Adrenal gland (tissue), 12 donors: ENCODE results near the gene CDH4. TPM values are rescaled to one million over a fixed set of nuclear protein-coding genes. Genes with fewer than 3 reads are reported as not detected.

Experiments
- DNase-seq, 7 donors: peaks; one replicate each; pipeline ENCODE4 v3.0.0-alpha.2; 2019 to 2020
- H3K27ac ChIP-seq, 5 donors: fragments of 200-600 bp; sonication (generic) in 4 of 5; 1 replicate in 3 of 5; 2 replicates in 2 of 5; pipeline versions ENCODE4 v1.5.1 to v1.8.0; 2016 to 2020; ENCODE audit warnings: mild to moderate bottlenecking in 1 of 5
- H3K27me3 ChIP-seq: fragments of 200-600 bp; 2 replicates; pipeline ENCODE4 v1.8.0; 2021
- H3K36me3 ChIP-seq, 2 donors: fragments of 200-600 bp; replicated peaks in 1 of 2; 1 replicate in 1 of 2; 2 replicates in 1 of 2; pipeline versions ENCODE4 v1.5.1 to v1.8.0; 2018 to 2022
- H3K4me1 ChIP-seq, 2 donors: fragments of 200-600 bp; replicated peaks in 1 of 2; 1 replicate in 1 of 2; 2 replicates in 1 of 2; pipeline versions ENCODE4 v1.5.1 to v1.8.0; 2018 to 2021
- H3K4me3 ChIP-seq, 4 donors: fragments of 200-600 bp; sonication (generic) in 3 of 4; one replicate each; pipeline ENCODE4 v1.5.1; 2016 to 2018
- H3K9me3 ChIP-seq, 3 donors: fragments of 200-600 bp; sonication (generic) in 1 of 3; replicated peaks in 1 of 3; 1 replicate in 2 of 3; 2 replicates in 1 of 3; pipeline versions ENCODE4 v1.5.1 to v1.8.0; 2016 to 2021
- POLR2A ChIP-seq, 2 donors: fragments of 450-650 bp; IDR thresholded peaks; one replicate each; pipeline ENCODE4 v1.6.1; 2017; ENCODE audit warnings: antibody characterized with exemption in 2 of 2, mild to moderate bottlenecking in 2 of 2, moderate library complexity in 1 of 2
- WGBS, 4 donors: extraction: QIAGEN DNeasy Blood & Tissue Kit in 2 of 4; methylation state at CpG; one replicate each; pipeline versions ENCODE4 v1.1.5 to v1.1.7; 2013 to 2017; 5-methylcytosine and 5-hydroxymethylcytosine counted together
- intact Hi-C, 2 donors: fragments of 100-400 bp; cut with DNase I; formaldehyde crosslinking; loops; one replicate each; pipeline versions ENCODE4 v1.14.1 to v1.15.0; 2022 to 2023
- polyA plus RNA-seq, 3 donors: library from polyadenylated mRNA; stranded (reverse); fragments of 200-250 nt in 2 of 3; fragments of 350-450 nt in 1 of 3; fragmentation: Illumina TruSeq in 1 of 3; extraction: RNeasy Lipid Tissue Mini Kit (QIAGEN cat#74804) in 1 of 3; gene quantifications; one replicate each; pipeline ENCODE4 v1.2.3, GENCODE V29; 2013 to 2014
- total RNA-seq, 9 donors: library from RNA; depleted of rRNA in 4 of 9; stranded (reverse); fragments of >200 nt in 4 of 9; fragments of 120-200 nt in 1 of 9; fragmentation: NEBNext Ultra II Directional in 1 of 9; extraction: Animal tissue kit (Norgen Biotek cat#: 25700) in 1 of 9; gene quantifications; one replicate each; pipeline versions ENCODE4 v1.1.0 to v1.2.4, GENCODE V29; 2013 to 2023
- TF ChIP-seq, protein P1 (sequence below), 6 experiments: fragments of 450-650 bp in 4 of 6; fragments of 200-600 bp in 2 of 6; sonication (generic) in 1 of 6; IDR thresholded peaks; 1 replicate in 5 of 6; 2 replicates in 1 of 6; pipeline versions ENCODE4 v1.5.1 to v1.8.0; 2016 to 2021; ENCODE audit warnings: antibody characterized with exemption in 6 of 6, mild to moderate bottlenecking in 2 of 6, moderate library complexity in 1 of 6
- donor health status: healthy with polysubstance abuse.
- donor health status: Bipolar disorder and iron deficiency.
- donor health status: DM: yes; HTN: yes; CAD: no.
- donor health status: DM: no; HTN: no; CAD: no.
- donor health status: DM: no; HTN: no; CAD: no.
- donor health status: DM: yes; HTN: yes; CAD: no.

The CDH4 gene
- total and polyA plus RNA-seq, 12 donors: 0.08 to 0.53 (median 0.20) TPM; not detected in 3

DNA sequence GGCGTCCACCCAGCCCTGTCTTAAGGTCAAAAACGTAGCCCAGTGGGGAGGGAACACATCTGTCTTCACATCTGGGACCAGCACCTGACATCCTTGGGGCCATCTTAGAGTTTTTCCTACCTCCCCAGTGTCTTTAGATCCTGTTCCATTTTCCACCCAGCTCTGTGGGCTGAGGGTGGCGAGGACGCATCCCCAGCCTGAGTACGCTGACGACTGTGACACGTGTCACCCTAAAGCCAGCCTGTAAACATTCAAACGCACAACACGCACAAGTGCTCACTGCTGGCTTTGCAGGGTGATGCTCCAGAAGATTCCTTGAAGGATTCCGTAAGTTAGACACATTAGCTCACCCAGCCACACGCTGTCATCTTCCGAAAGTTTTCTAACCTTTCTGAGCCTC is 597.8 kb downstream of the CDH4 start:
- Histone ChIP-seq H3K27me3 (no peaks in the 10 kb centered on the region), H3K36me3 (no peaks in the 10 kb centered on the region), H3K9me3 (no peaks in the 10 kb centered on the region), H3K27ac (no peak overlapping the region), H3K4me1 (no peaks in the 10 kb centered on the region), H3K4me3 (no peak overlapping the region)
- WGBS, 4 donors: 70 to 84% (median 79%) methylated on average over 11 to 12 of the region's 12 CpGs
- DNase-seq: no peak
- TF ChIP-seq POLR2A (IDR thresholded peaks at IDR 0.05): no peak
- TF ChIP-seq, protein P1, sequence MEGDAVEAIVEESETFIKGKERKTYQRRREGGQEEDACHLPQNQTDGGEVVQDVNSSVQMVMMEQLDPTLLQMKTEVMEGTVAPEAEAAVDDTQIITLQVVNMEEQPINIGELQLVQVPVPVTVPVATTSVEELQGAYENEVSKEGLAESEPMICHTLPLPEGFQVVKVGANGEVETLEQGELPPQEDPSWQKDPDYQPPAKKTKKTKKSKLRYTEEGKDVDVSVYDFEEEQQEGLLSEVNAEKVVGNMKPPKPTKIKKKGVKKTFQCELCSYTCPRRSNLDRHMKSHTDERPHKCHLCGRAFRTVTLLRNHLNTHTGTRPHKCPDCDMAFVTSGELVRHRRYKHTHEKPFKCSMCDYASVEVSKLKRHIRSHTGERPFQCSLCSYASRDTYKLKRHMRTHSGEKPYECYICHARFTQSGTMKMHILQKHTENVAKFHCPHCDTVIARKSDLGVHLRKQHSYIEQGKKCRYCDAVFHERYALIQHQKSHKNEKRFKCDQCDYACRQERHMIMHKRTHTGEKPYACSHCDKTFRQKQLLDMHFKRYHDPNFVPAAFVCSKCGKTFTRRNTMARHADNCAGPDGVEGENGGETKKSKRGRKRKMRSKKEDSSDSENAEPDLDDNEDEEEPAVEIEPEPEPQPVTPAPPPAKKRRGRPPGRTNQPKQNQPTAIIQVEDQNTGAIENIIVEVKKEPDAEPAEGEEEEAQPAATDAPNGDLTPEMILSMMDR (IDR thresholded peaks at IDR 0.05): no peak
- intact Hi-C loops: no loop called here

DNA sequence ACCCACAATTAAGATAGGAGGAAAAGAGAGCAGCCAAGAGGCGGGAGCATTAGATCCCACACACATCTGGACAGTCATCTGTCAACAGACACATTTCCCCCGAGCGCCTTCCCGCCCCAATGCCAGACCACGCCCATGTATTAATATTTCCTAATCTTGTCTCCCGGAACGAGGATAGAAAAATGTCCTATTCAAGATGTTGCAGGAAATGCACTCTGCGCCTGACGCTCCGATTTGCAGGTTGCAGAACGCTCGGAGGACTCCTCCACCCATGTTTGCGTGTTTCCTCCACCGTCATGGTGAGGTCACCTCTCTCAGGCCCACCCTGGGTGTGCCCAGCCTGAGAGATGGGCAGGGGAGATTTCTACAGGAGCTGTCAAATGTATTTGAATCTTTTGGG is 598.4 kb downstream of the CDH4 start:
- Histone ChIP-seq H3K9me3 (no peaks in the 10 kb centered on the region), H3K4me1 (no peaks in the 10 kb centered on the region), H3K27ac (no peak overlapping the region), H3K27me3 (no peaks in the 10 kb centered on the region), H3K36me3 (no peaks in the 10 kb centered on the region), H3K4me3 (no peak overlapping the region)
- TF ChIP-seq, protein P1 (IDR thresholded peaks at IDR 0.05): no peak
- no peak for TF ChIP-seq POLR2A (IDR thresholded peaks at IDR 0.05)
- intact Hi-C loops: no loop called here
- WGBS, 4 donors: 69 to 83% (median 71%) methylated on average over 14 of the region's 14 CpGs
- no peak for DNase-seq

DNA sequence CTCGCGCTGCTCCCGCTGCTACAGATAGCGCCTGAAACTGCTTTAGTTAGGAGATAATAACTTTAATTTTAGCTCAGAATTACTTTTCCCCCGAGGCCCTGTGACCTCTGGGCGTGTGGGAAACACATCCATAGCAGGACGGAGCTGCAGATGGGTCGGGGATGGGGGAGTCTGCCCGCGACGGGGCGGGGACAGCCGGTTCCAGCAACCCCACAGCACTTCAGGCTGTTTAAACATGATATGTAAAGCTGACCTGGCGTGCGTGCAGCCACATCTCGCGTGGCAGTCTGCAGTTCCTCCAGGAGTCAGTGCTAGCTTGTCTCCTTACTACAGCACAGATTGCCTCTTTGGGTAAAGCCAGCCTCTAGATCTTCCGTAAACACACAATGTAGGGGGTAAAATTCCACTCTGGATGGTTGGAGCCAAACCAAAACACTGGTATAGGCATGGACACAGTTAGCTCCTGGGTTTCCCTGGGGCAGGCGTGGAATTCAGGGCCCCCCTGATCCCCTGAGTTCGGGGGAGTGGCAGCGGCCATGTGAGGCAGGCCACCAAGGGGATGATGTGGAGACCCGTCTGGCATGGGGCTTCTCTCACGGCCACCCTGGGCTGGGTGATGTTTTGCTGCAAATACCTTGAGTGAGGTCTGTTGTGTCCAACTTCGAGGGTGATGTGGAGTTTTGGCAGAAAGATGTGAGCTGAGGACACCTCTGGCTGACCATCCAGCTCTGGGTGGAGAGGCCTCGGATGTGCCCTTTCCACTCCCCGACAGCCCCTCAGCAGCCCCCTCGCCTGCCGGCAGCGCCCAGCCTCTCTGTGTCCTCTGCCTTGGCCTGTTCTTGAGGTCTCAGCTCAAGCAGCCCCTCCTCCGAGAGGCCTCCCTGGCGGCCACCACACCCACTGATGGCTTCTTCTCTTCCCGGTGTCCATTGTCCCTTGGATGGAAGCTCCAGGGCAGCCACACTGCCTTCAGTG is 599.2 kb downstream of the CDH4 start:
- no peaks in the 10 kb centered on the region for H3K4me1 ChIP-seq
- DNase-seq: no peak
- H3K9me3 ChIP-seq: no peaks in the 10 kb centered on the region
- no peak overlapping the region for H3K4me3 ChIP-seq
- TF ChIP-seq POLR2A (IDR thresholded peaks at IDR 0.05): no peak
- TF ChIP-seq, protein P1 (IDR thresholded peaks at IDR 0.05): no peak
- intact Hi-C loops: no loop called here
- WGBS, 4 donors: 63 to 72% (median 68%) methylated on average over 28 to 32 of the region's 32 CpGs
- H3K27ac ChIP-seq: no peak overlapping the region
- H3K27me3 ChIP-seq: no peaks in the 10 kb centered on the region
- H3K36me3 ChIP-seq: no peaks in the 10 kb centered on the region

DNA sequence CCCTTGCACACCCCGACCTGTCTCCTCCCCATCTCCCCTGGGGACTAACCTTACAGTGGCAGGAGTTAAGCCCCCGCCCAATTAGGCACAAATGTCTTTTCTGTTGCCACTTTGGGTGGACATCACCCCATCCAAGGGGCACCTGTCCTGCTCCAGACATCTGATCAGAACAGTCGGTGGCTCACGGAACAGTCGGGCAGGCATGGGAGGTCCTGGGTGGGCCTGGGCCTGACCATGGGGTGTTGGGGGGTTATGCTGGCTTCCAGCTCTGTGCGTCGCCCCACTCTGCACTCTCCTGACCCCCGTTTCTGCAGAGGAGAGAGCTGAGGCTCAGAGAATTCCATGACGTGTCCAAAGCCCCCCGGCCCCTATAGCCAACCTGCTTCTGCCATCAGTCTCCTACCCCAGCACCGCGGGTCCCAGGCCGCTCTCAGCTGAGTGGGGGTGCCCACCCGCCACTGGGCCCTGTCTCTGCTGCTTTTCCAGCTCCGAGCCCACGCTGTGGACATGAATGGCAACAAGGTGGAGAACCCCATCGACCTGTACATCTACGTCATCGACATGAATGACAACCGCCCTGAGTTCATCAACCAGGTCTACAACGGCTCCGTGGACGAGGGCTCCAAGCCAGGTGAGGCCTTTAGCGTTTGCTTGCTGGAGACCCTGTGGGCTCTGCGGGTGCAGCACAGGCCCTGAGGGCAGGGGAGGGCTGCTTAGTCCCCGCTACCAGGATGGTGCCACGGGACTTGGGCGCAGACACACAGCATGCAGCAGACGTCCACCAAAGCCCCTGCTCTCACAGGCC is 600.4 kb downstream of the CDH4 start:
- Histone ChIP-seq H3K27me3 (no peaks in the 10 kb centered on the region), H3K4me3 (no peak overlapping the region), H3K27ac (no peak overlapping the region), H3K4me1 (no peaks in the 10 kb centered on the region), H3K36me3 (no peaks in the 10 kb centered on the region), H3K9me3 (no peaks in the 10 kb centered on the region)
- intact Hi-C loops: no loop called here
- TF ChIP-seq, protein P1 (IDR thresholded peaks at IDR 0.05): no peak
- no peak for TF ChIP-seq POLR2A (IDR thresholded peaks at IDR 0.05)
- no peak for DNase-seq
- WGBS, 4 donors: 58 to 89% (median 83%) methylated on average over 3 to 29 of the region's 29 CpGs
